AG08395 (cell line): ENCODE measurements around the gene HELQ.

Source experiments
- DNase-seq: peaks from one replicate; pipeline ENCODE4 v3.0.0; 2012; ENCODE audit warnings: mixed read lengths, low spot score

HELQ gene

GRCh38 chr4:83369831-83370639 is 85.6 kb downstream of the HELQ start:
- DNase-seq = no peak

- no peak for DNase-seq
Measured at GRCh38 chr4:83364312-83364711, 91.3 kb downstream of the HELQ start.

GRCh38 chr4:83362492-83363329 is 92.9 kb downstream of the HELQ start:
- DNase-seq = peak; percentile 53

GRCh38 chr4:83361416-83362103 is 94.1 kb downstream of the HELQ start:
- no peak for DNase-seq

- no peak for DNase-seq
Measured at GRCh38 chr4:83360018-83360417, 95.6 kb downstream of the HELQ start.

GRCh38 chr4:83358410-83358809 is 97.2 kb downstream of the HELQ start:
- peak; percentile 72 for DNase-seq
